Aorta (tissue), 5 donors: ENCODE results near the gene FAM3A. TPM values are rescaled to one million over a fixed set of nuclear protein-coding genes. Genes with fewer than 3 reads are reported as not detected.

Source experiments
- ATAC-seq: fragments of 200-7000 bp; cut with Tn5 transposase; one replicate; pipeline ENCODE4 v1.9.1; 2022; ENCODE audit warnings: moderate library complexity; ENCODE audit not compliant: low FRiP score
- DNase-seq, 2 donors: peaks; one replicate each; pipeline ENCODE4 v3.0.0-alpha.2; 2020
- H3K27ac ChIP-seq, 2 donors: one replicate each; pipeline ENCODE4 v1.5.1; 2013; ENCODE audit warnings: low read length in 2 of 2, mild to moderate bottlenecking in 2 of 2, moderate library complexity in 2 of 2, control low read depth in 1 of 2, inconsistent platforms in 1 of 2, low read depth in 1 of 2
- H3K27me3 ChIP-seq, 2 donors: one replicate each; pipeline ENCODE4 v1.6.1; 2013; ENCODE audit warnings: control low read depth in 1 of 2, low read length in 1 of 2, mild to moderate bottlenecking in 1 of 2, moderate library complexity in 1 of 2; ENCODE audit not compliant: insufficient read depth in 2 of 2, control insufficient read depth in 1 of 2
- H3K36me3 ChIP-seq, 2 donors: one replicate each; pipeline ENCODE4 v1.6.1; 2013; ENCODE audit warnings: control low read depth in 1 of 2, low read length in 1 of 2, mild to moderate bottlenecking in 1 of 2; ENCODE audit not compliant: insufficient read depth in 2 of 2, control insufficient read depth in 1 of 2
- H3K4me1 ChIP-seq, 2 donors: one replicate each; pipeline ENCODE4 v1.6.1; 2013; ENCODE audit warnings: low read length in 2 of 2, control low read depth in 1 of 2, mild to moderate bottlenecking in 1 of 2, moderate library complexity in 1 of 2; ENCODE audit not compliant: insufficient read depth in 2 of 2, control insufficient read depth in 1 of 2
- H3K4me3 ChIP-seq, 2 donors: one replicate each; pipeline ENCODE4 v1.5.1; 2013; ENCODE audit warnings: low read length in 2 of 2, control low read depth in 1 of 2, mild to moderate bottlenecking in 1 of 2
- H3K9me3 ChIP-seq: one replicate; pipeline ENCODE4 v1.6.1; 2013; ENCODE audit warnings: mild to moderate bottlenecking, low read length; ENCODE audit not compliant: control insufficient read depth
- WGBS, 2 donors: extraction: QIAGEN DNeasy Blood & Tissue Kit; methylation state at CpG; one replicate each; pipeline ENCODE4 v1.1.7; 2013; 5-methylcytosine and 5-hydroxymethylcytosine counted together
- intact Hi-C, 2 donors: fragments of 100-400 bp; cut with DNase I; formaldehyde crosslinking; loops; one replicate each; pipeline versions ENCODE4 v1.14.2 to v1.15.0; 2022
- polyA plus RNA-seq, 2 donors: library from polyadenylated mRNA; stranded (reverse); fragments of 200-250 nt; gene quantifications; one replicate each; pipeline ENCODE4 v1.2.3, GENCODE V29; 2013
- total RNA-seq, 2 donors: library from RNA; stranded (reverse); fragmentation: NEBNext Ultra II Directional; extraction: Animal tissue kit (Norgen Biotek cat#: 25700); gene quantifications; one replicate each; pipeline ENCODE4 v1.2.1, GENCODE V29; 2021
- donor health status: healthy with polysubstance abuse.
- donor health status: Bipolar disorder and iron deficiency.
- donor health status: DM: no; HTN: no; CAD: no.
- donor health status: DM: no; HTN: no; CAD: no.
- donor health status: DM: yes; HTN: yes; CAD: no.

The FAM3A gene
- total and polyA plus RNA-seq, 4 donors: 26.1 to 101 (median 38.0) TPM

DNA sequence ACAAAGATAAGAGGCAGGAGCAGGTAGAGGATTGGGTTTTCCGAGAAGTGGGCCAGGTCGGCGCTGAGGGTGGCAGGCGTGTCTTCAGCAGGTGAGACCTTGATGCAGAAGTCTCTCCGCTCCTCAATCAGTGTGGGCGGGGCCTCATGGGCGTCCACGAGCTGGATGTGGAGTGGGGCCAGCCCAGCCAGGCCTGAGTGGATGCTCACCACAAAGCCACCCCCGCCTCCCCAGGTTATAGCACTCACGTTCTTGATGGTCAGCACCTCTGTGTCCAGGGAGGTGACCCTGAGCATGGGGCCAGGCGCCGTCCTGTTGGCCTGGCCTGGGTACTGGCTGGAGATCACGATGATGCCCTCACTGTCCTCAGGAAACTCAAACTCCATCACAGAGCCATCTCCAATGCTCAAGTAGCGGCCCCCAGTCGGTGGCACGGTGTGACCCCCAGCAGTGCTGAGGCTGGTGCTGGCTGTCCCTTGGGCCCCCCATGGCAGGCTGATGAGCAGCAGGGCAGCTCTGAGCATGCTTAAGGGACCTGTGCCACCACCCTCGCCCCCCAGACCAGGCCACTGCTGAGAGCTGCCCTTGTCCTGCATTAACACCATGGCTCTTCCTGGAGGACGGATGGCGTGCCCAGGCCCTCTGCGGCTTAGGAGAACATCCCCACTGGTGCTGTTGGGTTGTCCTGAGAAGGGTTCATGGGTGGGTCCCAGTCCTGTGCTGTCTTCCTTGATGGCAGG, 27.5 kb downstream of the FAM3A start:
- 85 to 86% methylated on average over 20 of the region's 20 CpGs for WGBS, 2 donors
- DNase-seq (no peak), ATAC-seq (no peak)
- Histone ChIP-seq H3K4me1 (no peaks in the 10 kb centered on the region), H3K4me3 (no peak overlapping the region), H3K27ac (no peak overlapping the region), H3K27me3 (peaks cover 0 to 1% of the 10 kb centered on the region in 2 donors), H3K9me3 (no peaks in the 10 kb centered on the region), H3K36me3 (no peaks in the 10 kb centered on the region)
- intact Hi-C loops: no loop called here

DNA sequence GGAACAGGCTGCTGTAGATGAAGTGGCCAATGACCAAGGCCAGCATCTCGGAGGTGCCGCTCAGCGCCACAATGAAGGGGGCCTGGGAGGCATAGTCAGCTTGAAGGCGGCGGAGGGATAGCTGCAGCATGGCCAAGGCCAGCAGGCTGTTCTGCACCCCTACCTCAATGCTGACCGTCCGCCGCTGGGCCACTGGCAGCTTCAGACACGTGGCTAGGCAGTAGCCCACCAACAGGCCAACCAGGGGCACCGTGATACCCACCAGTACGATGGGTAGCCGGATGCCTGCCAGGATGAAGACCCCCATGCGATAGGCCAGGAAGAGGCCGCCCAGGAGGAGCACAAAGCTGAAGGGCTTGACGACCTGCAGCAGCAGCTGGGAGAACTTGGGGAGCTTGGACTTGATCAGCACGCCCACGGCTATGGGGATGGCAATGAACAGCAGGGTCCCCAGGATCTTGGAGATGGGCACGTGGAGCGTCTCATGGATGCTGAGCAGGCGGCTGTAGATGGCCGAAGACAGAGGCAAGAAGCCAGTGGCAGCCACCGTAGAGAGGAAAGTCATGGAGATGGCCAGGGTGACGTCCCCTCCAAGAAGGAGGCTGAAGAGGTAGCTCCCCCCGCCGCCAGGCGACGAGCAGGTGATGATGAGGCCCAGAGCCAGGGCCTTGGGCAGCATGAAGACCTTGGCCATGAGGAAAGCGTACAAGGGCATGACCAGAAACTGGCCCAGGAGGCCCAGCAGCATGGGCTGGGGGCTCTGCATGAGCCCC, 28.3 kb downstream of the FAM3A start:
- Histone ChIP-seq H3K4me3 (no peak overlapping the region), H3K27ac (no peak overlapping the region)
- DNase-seq: no peak

DNA sequence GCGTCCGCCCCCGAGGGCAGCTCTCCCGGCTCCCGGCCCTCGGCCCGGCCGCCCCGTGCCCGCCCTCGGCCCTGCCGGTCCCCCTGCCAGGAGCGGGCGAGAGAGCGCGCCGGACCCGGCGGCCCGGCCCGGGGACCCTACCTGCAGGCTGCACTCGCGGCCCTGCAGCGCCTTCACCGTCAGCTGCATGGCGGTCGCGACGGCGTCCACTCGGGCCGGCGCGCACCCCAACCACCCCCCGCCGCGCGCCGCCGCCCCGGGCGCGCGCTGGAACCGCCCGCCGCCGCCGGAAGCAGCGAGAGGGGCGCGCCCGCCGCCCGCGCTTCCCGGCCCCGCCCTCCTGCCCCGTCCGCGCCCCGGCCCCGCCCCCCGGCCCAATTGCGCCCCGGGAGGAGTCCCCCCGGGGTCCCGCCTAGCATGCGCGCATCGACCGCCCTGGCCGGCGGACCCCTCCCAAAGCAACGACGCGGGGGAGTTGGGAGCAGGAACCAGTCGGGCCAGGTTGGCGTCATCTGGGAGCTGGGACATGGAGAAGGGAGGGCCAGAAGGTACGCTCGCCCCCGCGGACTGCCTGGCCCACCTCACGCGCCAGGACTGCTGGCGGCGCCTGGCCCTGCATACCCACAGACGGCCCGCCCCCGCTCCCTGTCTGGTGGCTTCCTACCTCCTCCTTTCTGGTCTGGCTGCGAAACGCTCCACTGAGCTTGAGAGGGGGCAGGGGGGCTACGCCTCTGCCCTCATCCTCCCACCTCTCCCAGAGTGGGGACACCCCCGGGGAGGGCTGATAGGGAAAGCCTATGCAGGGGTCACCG, 29.4 kb downstream of the FAM3A start, which contains the start of gene UBL4A:
TSS of gene UBL4A (minus strand) at position 220 of the 812 bp plus-strand sequence. CDS start at position 189, 31 bp downstream.
- peak within 1 kb of the TSS; percentile 17 to 60 for H3K4me3 ChIP-seq
- 1 to 43% methylated on average over 35 to 95 of the region's 95 CpGs for WGBS, 2 donors
- DNase-seq (peak; percentile 69 to 89), ATAC-seq (peak; percentile 55)
- peak within 1 kb of the TSS in 1 of 2 donors; percentile 45 for H3K27ac ChIP-seq
- H3K36me3 ChIP-seq: no peaks in the 10 kb centered on the region
- H3K27me3 ChIP-seq: peaks cover 0 to 1% of the 10 kb centered on the region in 2 donors
- H3K4me1 ChIP-seq: no peaks in the 10 kb centered on the region
- no peaks in the 10 kb centered on the region for H3K9me3 ChIP-seq
- intact Hi-C loops: no loop called here

More for the DNA sequence above, 28.3 kb downstream of the FAM3A start:
- peaks cover 0 to 1% of the 10 kb centered on the region in 2 donors for H3K27me3 ChIP-seq
- no peaks in the 10 kb centered on the region for H3K36me3 ChIP-seq
- H3K4me1 ChIP-seq: no peaks in the 10 kb centered on the region
- WGBS, 2 donors: 87 to 89% methylated on average over 28 of the region's 28 CpGs
- no peaks in the 10 kb centered on the region for H3K9me3 ChIP-seq
- ATAC-seq: no peak
- intact Hi-C loops: no loop called here

DNA sequence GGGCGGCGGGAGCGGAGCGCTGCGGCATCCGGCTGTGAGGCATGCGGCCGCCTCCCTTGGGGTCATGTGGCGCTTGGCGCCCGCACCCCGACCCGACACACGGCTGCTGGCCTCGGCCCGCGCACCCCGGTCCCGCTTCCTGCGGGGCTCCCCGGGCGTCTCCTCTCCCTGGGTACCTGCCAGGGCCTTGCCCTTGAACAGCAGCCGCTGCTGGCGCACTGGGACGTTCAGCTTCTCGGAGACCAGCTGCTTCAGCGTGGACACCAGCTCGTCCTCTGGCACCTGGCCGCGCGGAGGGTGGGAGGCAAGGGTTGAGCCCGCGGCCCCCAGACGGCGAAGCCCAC, 30.0 kb downstream of the FAM3A start:
- H3K9me3 ChIP-seq: no peaks in the 10 kb centered on the region
- H3K27ac ChIP-seq: peak overlapping the region in 1 of 2 donors; percentile 16
- intact Hi-C loops: no loop called here
- peak overlapping the region; percentile 17 to 60 for H3K4me3 ChIP-seq
- 1 to 37% methylated on average over 34 to 35 of the region's 35 CpGs for WGBS, 2 donors
- H3K4me1 ChIP-seq: no peaks in the 10 kb centered on the region
- ATAC-seq (no peak), DNase-seq (peak; percentile 60 to 79)
- peaks cover 0 to 1% of the 10 kb centered on the region in 2 donors for H3K27me3 ChIP-seq
- no peaks in the 10 kb centered on the region for H3K36me3 ChIP-seq

DNA sequence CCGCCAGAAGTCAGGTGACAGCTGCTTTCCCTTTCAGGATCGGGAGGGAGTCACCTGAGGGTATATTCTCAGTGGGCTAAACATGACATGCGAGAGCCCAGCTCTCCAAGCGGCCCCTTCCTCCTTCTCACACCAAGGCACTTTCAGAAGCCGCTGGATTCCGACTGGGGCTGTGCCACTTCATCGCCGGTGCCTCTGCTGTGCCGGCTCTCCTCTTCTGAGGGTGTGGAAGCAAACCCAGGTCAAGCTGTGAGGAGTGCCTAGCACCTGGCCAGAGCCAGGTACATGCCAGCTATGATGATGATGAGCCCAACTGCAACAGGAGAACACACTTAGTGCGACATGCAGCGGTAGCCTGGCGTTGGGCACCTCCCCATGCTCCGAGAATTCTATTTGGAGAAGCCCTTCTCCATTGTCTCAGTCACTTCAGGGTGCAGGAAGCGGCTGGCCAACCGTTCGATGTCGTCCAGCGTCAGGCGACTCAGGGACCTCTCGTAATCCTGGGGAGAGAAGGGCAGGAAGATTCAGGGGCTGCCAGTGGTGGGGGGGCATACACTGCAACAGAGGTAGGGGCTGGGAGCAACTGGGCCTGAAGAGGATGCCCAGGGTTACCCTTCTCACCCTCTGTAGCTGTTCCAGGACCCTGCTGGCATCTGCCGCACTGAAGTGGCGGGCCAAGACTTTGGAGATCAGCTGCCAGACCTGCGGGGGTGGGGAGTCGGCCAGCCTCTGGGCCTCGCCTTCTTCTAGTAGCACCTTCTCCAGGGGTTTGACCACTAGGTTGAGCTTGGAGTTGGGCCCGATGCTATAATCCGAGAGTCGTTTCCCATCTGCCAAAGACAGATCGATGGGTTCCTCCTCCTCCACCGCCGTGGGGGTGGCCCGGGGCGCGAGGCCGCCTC, 30.6 kb downstream of the FAM3A start:
- 35 to 51% methylated on average over 35 of the region's 35 CpGs for WGBS, 2 donors
- H3K27me3 ChIP-seq: peaks cover 0 to under 1% of the 10 kb centered on the region in 2 donors
- no peaks in the 10 kb centered on the region for H3K9me3 ChIP-seq
- H3K4me1 ChIP-seq: no peaks in the 10 kb centered on the region
- H3K4me3 ChIP-seq: peak overlapping the region; percentile 17 to 60
- ATAC-seq (no peak), DNase-seq (peak; percentile 47 to 77)
- H3K27ac ChIP-seq: no peak overlapping the region
- no peaks in the 10 kb centered on the region for H3K36me3 ChIP-seq
- intact Hi-C loops: no loop called here

DNA sequence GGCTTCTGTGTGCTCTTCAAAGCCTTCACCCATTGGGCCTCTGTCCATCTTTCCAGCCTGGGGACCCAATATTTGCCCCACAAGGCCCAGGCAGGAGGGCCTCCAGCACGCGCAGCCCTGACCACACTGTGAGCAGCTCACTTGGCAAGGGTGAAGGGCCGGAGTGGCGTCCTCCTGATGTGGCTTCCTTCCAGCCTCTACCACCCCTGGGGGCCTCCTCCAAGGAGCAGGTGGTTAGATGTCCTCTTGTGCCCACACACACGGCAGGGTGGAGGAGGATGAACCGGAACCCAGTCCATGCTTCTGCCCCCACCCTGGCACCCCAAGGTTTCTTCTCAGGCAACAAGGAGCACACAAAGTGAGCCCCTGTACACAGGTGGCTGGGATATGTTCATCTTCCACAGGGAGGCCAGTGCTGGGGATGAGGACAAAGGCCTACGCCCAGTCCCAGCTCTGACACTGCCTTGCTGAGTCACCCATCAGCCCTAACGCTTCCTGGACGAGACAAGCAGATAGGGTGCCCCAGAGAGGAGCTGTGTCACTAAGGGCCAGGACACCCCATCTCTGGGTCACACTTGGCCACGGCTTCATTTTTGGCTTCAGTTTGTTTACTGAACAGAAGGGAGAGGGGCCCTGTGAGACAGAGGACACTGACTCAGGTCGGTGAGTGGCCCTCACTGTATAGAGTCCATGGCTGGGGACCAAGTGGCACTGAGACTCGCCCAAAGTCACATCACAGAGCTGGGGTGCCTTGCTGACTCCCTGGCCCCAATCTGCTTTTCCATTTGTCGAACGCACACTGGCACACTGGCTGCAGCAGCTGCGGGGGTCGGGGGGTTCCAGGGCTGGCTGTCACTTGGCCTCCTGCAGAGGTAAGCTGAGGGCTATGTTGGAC, 31.5 kb downstream of the FAM3A start:
- DNase-seq (peak in 1 of 2 donors; percentile 43), ATAC-seq (no peak)
- H3K27ac ChIP-seq: no peak overlapping the region
- H3K9me3 ChIP-seq: no peaks in the 10 kb centered on the region
- no peaks in the 10 kb centered on the region for H3K27me3 ChIP-seq
- H3K36me3 ChIP-seq: no peaks in the 10 kb centered on the region
- no peaks in the 10 kb centered on the region for H3K4me1 ChIP-seq
- 74% methylated on average over 16 of the region's 16 CpGs for WGBS, 2 donors
- no peak overlapping the region for H3K4me3 ChIP-seq
- intact Hi-C loops: no loop called here

DNA sequence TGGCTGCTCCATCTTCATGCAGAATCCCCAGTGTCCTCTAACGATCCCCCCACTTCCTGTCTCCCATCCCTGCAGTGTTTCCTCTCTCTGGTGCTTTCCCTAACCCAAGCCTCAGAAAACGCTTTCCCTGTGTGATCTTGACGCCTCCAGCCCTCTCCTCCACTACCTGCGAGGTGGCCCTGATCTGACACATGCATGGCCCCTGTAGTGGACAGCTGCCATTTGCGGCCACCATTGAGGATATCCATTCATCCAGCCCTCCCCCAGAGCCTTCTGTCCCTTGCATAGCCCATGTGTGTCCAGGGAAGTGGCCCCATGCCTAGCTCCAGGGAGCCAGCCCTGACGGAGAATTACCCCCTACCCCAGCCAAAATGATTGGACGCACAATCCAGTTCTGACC, 32.7 kb downstream of the FAM3A start:
- no peaks in the 10 kb centered on the region for H3K27me3 ChIP-seq
- WGBS, 2 donors: 79 to 83% methylated on average over 7 of the region's 7 CpGs
- no peak for ATAC-seq
- DNase-seq: no peak
- intact Hi-C loops: no loop called here
- H3K36me3 ChIP-seq: no peaks in the 10 kb centered on the region
- no peak overlapping the region for H3K27ac ChIP-seq
- no peak overlapping the region for H3K4me3 ChIP-seq
- no peaks in the 10 kb centered on the region for H3K9me3 ChIP-seq
- no peaks in the 10 kb centered on the region for H3K4me1 ChIP-seq
